Cerebellar cortex (tissue), 1 donor: ENCODE results near the gene ASIC2.

Experiments used
- DNase-seq: peaks from one replicate; pipeline ENCODE4 v3.0.0-alpha.2; 2015; ENCODE audit warnings: low spot score

Gene ASIC2

DNA sequence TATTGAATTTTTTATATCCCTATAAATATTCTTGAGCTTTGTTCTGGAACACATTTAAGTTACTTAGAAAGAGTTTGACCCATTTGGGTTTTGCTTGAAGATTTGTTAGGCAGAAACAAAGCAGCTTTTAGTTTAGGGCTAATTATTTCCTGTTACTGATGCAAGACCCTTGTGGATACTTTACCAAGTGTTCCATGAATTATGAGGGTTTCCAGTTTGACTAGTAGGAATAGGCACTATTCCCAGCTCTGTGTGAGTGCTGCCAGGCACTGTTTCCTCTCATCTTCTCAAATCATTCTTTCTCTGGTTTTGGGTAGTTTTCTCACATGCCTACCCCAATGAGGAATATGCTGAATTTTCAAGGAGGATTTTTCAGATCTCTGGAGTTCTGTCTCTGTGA, 221.4 kb downstream of the ASIC2 start:
- no peak for DNase-seq

DNA sequence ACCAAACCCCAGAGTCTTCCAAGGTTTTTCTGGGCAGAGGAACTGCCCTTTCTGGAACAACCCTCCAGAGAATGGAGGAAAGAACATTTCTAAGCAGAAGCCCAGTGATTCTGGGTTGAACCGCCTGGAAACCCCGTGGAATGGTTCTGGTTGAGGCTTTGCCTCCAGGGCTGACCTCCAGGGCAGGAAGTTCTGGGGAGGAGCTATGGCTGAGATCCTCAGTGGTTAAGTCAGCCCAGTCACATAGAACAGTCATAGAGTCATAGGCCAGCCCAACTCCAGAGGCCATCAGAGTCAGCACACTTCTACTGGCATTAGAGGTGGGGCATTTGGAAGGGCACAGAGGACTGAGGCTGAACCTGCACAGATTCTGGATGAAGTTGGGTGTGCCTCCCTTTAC, 235.5 kb downstream of the ASIC2 start:
- no peak for DNase-seq

DNA sequence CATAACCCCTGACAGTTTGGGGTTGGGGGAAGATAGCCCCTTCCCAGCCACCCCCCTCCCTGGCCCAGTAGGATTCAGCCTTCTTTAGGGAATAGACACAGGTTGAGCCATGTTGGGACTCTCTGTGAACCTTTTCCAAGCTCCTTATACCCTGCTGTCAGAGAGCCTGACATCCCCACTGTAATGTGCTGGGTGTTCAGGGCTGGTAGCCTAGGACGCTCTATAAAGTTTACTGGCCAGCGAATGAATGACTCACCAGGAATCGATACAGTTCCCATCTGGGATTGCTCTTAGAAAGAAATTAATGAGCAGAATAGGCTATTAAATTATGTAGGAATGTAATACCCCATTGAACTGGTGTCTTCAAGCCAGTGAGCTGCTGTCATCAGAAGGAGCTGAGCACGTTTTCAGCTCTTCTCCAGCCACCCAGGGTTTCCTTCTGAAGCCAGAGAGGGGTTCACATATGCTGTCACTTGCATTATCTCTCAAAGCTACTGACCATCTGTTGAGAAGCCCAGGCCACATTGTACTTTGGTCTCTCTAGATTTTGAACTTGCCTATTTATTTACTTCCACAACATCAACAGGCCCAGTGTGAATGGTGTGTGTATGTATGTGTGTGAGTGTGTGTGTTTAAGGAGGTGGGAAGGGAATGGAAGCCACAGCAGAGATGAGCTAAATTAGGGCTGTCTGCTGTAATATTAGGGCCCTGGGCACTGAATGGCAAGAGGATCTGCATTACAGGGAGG, 236.5 kb downstream of the ASIC2 start:
- peak; percentile 5 for DNase-seq

DNA sequence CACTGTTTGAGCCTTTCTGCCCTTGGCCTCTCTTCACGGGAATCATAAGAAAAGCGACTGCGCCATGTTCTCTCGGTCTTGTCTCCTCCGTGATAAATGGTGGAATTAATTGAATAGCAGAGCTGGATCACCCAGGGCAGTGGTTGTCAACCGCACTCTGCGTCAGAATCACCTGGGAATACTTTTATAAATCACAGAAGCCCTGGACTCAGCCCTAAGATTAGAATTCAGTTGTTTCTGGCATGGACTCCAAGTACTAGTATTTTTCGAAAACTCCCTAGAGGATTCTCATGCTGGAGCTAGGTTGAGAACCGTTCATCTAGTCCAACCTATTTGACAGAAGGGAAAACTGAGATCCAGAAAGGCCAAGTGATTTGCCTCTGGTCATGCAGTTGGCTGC, 237.3 kb downstream of the ASIC2 start:
- no peak for DNase-seq

DNA sequence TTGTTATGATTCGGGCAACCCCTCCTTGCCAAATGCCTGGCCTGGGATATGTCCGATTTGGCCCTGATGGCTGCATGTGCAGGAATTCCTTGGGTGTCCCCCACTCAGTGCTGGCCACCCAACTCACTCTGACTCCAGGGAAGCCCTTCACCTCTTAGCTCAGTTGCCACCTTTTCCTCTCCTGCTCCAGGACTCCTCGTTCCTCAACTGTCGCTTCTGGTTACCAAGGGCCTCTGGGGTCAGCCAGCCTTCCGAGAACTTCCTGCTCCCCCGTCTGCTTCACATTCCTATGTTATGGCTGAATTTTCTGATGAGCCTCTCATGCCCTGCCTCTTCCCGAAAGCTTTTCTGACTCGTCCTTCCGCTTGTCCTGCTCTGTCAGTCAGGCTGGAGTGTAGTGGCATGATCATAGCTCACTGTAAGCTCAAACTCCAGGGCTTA, 237.9 kb downstream of the ASIC2 start:
- DNase-seq, result no peak

DNA sequence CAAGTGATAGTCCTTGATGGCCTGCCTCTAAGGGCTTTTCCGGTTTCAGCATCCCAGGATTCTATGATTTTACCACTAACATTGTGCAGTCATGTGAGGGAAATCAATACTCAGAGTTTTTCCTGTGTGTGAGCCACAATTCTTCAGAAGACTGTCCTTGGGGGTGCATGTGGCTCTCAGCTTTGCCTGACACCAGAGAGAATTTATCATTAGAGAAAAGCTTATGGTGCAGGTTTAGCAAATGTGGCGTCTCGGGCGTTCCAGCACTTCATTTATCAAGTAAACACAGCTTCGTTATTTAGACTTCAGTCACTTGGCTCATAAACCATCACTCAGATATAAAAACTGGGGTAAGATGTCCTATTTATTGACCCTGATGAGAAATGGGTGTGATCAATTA, 238.7 kb downstream of the ASIC2 start:
- DNase-seq, result no peak

DNA sequence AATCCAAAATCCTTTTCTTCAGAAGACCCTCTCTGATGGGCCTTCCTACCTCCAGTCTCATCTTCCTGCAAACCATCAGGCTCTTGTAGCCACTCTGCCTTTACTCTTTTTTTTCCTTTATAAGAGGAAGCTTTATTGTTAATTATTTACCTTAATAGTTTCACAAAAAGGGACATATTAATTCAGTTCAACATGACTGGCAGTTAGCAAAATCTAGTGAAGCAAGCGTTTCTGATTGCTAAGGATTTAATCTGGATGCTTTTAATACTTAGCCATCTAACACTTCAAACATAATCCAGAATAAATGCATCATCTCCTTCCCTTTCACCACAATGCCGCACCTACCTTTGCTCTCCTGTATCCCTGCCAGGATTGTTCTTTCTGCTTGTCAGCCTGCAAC, 239.4 kb downstream of the ASIC2 start:
- DNase-seq, result no peak

DNA sequence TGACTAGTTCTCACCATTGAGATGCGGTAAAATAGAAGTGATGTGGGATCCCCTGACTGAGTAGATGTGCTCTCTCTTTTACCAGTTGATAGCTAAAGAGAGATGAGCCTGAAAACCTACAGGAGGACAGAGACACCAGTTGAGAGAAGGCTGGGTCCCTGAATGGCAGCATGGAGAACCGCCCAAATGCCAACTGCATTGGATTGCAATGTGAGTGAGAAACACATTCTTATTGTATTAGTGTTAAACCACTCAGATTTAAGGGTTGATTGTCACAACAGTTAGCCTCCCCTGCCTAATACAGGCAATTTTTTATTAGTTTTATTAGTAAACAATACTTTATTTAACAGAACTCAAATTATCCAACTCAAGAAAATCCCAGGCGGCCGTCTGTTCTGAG, 240.2 kb downstream of the ASIC2 start:
- DNase-seq, result no peak

DNA sequence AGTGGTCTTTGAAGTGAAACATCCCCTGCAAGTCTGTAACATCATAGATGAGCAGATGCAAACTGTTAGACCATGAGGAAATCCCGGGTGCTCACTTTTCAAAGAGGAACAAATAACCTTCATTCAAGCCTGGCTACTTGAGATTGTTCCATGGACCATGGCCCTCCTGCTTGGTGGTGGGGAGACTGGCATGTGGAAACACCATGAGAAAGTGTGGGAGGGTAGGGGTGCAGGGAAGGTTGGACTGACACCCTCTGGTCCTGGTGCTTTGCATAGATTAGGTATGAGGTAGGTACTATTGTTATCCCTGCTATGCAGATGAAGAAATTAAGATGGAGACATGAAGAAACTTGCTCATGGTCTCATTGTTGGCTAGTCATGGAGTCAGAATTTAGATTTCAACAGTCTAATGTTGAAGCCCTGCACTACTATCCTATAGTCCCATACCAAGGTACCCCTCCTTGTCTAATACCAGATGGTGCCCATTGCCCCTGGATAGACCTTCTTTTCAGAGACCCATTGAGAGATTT, 242.4 kb downstream of the ASIC2 start:
- DNase-seq, result no peak

DNA sequence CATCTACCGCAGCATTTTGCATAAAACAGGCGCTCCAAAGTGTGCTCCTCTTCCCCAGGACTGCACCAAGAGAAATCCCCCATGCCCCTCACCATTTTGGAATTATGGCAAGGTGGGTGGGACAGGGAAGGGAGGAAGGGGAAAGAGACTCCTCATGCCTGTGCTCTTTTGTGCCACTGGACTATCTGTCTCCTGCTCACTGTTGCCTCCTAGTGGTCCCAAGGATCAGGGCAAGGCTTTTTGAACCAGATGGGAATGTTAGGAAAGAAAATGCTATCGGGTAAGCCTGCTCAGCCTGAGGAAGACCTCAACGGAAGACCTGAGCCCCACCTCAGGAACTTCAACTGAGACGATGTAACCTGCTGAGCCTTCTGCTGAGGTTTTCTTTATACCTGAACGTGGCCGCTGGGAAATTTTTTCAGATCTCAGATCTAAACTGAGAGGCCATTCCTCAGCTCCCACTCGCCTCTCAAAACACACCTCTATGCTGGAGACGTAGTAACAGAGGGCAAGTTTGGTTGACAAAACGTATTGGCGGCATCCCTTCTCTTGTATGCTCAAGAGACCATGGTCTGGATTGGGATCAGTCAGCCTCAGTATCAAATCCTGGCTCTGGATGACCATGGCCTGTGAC, 243.2 kb downstream of the ASIC2 start:
- peak; percentile 34 for DNase-seq

DNA sequence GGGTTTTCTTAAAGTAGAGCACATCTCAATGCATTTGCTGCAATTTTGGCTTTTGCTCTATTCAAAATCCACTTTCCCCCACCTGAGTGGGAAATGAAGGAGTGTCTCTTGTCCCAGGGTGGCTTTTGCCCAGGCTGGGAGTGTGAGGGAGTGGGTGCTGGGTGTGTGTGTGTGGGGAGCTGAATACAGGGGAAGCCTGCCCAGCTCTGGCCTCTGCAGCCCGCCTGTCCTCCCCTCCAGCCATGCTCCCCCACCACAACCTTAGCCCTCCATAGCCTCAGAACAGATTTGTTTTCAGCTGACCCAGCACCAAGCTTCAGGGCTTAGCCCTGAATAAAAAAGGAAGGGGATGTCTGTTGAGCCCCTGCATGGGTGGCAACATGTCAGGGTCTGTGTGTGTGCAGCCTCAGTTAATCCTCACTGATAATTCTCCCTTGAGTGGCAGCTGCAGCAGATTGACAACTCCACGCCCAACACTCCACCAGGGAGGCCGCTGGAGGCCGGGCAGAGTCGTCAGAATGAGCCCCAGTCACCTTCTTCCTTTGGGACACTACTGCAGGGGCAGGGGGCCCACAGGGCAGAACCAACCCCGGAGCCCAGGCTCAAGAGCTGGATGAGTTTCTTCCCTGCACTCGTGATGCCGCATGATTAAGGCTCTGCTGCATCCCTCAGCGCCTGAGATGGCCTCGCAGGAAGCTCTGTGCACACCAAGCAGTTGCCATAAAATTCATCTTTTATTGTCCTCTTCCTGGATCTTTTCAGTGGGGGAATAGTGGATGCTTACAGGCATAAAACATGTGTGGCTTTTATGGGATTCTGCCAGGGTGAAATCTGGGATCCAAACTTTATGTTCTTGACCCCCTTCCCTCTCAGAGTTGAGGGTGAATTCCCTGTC, 246.5 kb downstream of the ASIC2 start:
- DNase-seq, result no peak

DNA sequence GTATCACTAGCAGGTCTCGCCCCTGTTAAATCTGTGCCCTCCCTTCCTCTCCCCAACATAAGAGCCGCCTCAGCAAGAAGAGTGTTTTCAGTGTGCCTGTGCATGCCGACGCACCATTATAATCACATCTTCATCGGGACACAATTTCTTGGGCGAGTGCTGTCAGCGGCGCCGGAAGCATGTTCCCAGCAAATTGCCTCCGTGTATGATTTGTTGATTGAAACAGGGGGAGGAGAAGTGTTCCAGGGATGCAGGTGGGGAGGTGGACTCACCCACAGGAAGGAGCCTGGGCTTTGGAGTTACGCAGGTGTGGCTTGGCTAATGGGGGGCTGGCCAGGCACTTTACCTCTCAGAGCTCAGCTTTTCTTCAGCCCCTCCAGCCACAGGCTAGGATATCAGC, 247.9 kb downstream of the ASIC2 start:
- DNase-seq, result no peak

DNA sequence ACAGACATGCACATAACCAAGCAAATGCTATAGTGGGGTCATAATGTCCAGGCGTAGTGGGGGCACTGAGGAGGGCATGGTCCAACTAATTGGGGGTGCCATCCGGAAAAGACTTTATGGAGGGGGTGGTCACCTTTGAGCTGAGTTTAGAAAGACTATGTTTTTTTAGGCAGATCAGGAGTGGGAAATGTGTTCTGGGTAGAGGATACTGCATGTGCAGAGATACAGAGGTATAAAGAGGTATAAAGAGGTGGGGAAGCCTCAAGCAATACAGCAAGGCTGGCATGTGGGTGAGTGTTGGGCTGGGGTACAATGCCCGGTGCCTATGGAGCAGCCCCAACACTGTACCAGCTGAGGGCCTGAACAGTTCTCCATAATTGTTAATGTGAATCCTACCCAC, 248.3 kb downstream of the ASIC2 start:
- no peak for DNase-seq

DNA sequence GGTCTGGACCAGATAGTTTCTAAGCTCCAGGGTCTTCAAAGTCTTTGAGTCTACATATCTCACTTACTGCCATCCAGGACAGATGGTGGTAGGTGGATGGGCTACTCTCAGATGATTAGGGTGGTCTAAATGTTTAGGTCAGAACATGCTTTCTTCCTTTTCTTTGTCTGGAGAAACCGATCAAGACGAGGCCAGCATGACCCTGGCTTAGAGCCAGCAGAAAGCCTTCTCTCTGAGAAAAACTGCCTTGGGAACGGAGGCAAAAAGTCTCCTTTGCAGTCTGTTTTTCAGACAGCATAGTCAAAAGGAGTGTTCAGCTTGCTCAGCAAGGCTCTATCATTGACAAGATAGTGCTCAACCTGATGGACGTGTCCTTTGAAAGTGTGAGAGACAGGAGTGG, 252.6 kb downstream of the ASIC2 start:
- no peak for DNase-seq

DNA sequence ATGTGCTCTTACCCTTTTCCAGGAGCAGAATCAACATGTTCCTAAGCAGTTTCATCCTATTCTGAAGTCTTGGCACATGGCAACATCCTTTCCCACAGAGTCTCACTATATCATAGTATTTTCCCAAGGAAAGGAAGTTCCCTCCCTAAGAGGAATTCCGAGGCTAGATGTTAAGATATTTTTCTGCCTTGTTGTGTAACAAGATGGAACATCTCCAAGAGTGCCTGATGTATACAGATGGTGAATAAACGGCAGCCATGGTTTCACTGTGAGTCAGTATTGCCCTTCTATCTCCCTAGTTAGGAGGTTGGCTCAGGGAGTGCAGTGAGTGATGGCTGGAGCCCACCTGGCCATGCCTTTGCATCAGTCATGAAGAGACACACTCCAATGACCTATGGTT, 253.2 kb downstream of the ASIC2 start:
- DNase-seq, result peak; percentile 7

DNA sequence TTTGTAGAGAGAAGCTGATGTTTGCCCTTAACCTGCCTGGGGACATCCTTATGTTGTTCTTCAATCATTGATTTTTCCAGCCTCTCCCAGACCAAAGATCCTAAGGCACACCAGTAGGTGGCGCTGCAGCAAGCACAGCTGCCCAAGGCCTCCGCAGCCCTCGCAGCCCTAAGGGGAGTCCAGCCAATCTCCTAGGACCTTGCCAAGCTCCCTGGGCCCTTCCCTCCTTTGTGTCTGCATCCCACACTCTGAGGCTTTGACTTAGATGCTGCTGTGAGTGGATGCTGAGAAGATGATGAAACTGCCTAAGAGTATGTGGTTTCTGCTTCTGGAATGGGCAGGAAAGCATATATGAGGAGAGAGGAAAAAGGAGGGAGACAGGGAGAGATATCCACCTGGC, 254.4 kb downstream of the ASIC2 start:
- DNase-seq, result peak; percentile 72

DNA sequence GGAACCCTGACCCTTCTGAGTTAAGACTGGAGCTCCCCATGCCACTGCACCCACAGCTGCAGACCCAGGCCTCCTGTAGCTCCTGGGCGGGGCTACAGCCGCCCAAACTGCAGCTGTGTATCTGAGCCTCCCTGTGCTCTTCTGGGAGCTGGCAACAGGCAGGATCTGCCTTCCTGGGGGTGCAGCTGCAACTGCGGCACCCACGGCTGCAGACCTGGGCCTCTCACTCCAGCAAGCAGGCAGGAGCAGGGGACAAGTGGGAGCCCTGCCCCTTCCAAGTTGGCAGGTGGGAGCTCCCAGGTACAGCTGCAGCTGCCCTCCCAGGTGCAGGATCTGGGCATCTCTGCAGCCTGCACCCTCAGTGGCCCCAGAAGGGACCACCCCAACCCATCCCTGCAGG, 259.9 kb downstream of the ASIC2 start:
- no peak for DNase-seq

DNA sequence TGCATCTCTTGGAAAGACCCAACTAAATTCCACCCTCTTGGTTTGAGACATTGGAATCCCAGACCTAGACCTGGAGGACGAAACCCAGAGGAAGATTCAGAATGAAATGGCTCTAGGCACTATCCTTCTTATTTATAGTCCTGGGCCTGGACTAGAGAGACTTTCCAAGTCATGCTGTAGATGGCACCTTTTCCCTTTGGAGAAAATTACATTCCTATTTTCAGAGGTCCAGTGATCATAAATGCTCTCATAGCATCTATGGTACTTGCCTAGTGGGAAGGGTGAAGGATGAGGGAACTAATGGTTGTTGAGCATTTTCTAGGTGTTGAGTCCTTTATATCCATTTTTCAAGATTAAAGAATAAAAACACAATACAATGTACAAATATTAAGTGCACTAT, 264.3 kb downstream of the ASIC2 start:
- no peak for DNase-seq

DNA sequence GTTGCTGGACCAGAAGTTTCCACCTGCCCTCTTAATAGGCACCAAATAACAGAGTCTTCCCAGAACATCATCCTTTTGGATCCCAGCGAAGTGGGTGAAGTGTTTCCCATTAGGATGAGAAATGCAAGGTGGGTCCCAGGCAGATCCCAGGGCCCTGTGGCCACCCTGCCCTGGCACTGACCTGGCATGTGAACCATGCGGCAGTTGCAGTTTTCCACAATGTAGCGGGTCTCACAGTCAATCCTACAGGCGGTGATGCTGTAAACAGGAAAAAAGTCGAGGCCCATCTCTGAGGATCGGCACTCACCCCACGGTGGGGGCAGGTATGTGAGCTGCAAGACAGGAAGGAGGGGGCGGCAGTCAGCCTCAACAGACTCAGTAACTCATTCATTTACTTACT, 265.0 kb downstream of the ASIC2 start:
- no peak for DNase-seq

DNA sequence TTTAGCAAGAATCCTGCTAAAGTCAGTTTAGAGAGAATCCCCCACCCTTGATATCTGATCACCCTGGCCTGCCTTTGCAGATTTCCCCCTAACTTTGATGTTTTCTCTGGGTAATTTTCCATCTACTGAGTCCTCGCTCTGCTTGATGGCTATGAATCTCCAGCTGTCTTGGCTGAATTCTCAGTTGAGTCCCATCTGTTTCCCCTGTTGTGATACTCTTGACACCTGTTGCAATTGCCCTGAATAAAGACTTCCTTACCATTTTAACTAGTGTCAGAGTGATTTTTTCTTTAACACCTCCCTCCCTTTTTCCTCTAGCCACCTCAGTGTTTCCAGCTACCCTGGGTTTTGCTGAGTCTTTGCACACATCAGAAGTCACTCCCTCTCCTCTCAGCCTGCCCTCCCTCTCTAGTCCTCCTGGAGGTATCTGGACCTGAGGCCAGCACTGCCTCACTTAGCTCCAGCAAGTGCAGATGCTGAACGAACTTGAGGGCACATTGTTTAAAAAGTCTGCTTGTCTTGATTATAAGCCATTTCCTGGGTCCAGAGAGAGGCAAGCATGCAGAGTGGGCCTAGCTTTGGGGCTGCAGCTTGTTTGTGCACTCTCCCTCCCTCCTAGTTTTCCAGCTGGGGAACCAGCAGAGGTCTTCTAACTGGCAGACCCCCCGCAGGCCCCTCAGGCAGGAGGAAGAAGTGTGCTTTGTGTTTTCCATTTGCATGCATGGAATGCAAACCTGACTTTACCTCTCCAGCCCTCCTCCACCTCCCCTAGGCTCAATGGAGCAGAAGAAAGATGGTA, 268.2 kb downstream of the ASIC2 start:
- no peak for DNase-seq

DNA sequence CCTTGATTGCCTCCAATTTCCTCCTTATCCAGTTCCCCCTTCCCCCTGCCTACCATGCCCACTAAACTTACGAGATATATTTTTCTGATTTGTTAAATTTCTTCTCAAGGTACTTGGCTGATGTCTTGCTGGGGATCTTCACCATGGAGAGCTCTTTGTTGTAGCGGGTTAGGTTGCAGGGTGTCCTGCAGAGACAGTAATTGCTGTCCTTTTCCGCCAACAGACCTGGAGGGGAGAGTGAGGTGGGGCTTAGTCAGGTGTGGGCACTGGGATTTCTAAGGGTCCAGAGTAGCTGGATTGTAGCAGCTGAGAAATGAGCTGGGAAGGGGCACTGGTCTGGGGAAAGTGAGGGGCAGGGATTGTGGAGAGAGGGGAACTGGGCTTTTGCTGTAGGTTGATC, 269.3 kb downstream of the ASIC2 start:
- DNase-seq, result no peak
